NB4 (cell line): ENCODE data around the gene SEPSECS.

Experiments used
- CTCF ChIP-seq: IDR thresholded peaks from one replicate; pipeline ENCODE4 v1.5.1; 2012; ENCODE audit warnings: low read depth, low read length
- MAX ChIP-seq: IDR thresholded peaks from 2 replicates; pipeline ENCODE4 v1.6.1; 2011; ENCODE audit warnings: low read depth, low read length
- MYC ChIP-seq: IDR thresholded peaks from 2 replicates; pipeline ENCODE4 v1.6.1; 2011; ENCODE audit warnings: low read depth, low read length

DNA sequence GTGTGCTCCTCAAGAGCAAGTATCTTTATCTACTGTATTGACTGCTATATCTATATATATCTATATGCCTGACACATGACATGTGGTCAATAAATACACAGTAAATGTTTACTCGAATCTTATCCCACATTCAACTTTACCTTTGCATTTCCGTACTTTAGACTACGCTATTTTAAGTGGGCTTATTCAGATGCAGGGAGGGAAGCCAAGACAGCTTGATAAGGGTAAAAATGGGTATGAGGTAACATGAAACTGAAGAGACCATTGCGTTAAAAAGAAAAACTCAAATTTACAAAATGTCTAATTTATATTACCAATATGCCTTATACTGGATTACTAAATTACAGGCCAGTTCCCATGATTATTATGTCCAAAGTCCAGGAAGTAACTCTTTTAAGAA is 17.8 kb downstream of the SEPSECS start:
- TF ChIP-seq CTCF: no peak
- no peak for TF ChIP-seq MAX
- no peak for TF ChIP-seq MYC
